ENCODE data around the gene SLAMF7.

DNA sequence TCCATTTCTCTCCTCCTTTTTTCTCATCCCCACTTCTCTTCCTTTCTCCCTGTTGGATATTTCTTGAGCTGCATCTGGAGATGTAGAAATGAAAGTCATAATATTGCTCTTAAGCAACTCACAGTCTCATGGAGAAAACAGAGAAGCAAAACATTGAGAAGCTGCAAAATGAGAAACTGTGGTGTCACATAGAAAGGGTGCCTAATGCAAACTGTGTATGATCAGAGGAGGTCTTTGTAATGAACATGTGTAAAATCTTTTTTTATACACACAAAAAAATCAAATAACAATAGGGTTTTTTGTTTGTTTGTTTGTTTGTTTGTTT is 11.8 kb upstream of the SLAMF7 start:
- TF ChIP-seq, protein P1, sequence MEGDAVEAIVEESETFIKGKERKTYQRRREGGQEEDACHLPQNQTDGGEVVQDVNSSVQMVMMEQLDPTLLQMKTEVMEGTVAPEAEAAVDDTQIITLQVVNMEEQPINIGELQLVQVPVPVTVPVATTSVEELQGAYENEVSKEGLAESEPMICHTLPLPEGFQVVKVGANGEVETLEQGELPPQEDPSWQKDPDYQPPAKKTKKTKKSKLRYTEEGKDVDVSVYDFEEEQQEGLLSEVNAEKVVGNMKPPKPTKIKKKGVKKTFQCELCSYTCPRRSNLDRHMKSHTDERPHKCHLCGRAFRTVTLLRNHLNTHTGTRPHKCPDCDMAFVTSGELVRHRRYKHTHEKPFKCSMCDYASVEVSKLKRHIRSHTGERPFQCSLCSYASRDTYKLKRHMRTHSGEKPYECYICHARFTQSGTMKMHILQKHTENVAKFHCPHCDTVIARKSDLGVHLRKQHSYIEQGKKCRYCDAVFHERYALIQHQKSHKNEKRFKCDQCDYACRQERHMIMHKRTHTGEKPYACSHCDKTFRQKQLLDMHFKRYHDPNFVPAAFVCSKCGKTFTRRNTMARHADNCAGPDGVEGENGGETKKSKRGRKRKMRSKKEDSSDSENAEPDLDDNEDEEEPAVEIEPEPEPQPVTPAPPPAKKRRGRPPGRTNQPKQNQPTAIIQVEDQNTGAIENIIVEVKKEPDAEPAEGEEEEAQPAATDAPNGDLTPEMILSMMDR (IDR thresholded peaks at IDR 0.05): no peak
- TF ChIP-seq POLR2A (IDR thresholded peaks at IDR 0.05): no peak

Data from right lobe of liver (tissue), 4 donors.